Spinal cord (tissue), 10 donors: ENCODE results near the gene RRH. TPM values are rescaled to one million over a fixed set of nuclear protein-coding genes. Genes with fewer than 3 reads are reported as not detected.
A peak's percentile ranks its signal among the peaks of the same experiment; 100 is the strongest.
"Not testable (repeated sequence)": the region's sequence is repeated elsewhere in the genome, so short reads cannot be mapped to it uniquely, and the experiment has no call there.

Experiments used
- DNase-seq, 6 donors: peaks; one replicate each; pipeline versions ENCODE4 v3.0.0 to v3.0.0-alpha.2; 2013 to 2015; ENCODE audit warnings: low spot score in 6 of 6, low read depth in 4 of 6
- H3K27ac ChIP-seq: one replicate; pipeline ENCODE4 v1.5.1; 2013; ENCODE audit warnings: low read depth, low read length, control low read depth
- H3K27me3 ChIP-seq: one replicate; pipeline ENCODE4 v1.6.1; 2013; ENCODE audit warnings: low read length; ENCODE audit not compliant: control insufficient read depth, insufficient read depth
- H3K36me3 ChIP-seq: one replicate; pipeline ENCODE4 v1.6.1; 2013; ENCODE audit warnings: low read length; ENCODE audit not compliant: control insufficient read depth, insufficient read depth
- H3K4me1 ChIP-seq: one replicate; pipeline ENCODE4 v1.6.1; 2013; ENCODE audit warnings: low read length; ENCODE audit not compliant: control insufficient read depth, insufficient read depth
- H3K4me3 ChIP-seq: one replicate; pipeline ENCODE4 v1.5.1; 2013; ENCODE audit warnings: low read depth, low read length, control low read depth
- H3K9me3 ChIP-seq: one replicate; pipeline ENCODE4 v1.6.1; 2013; ENCODE audit warnings: low read length; ENCODE audit not compliant: control insufficient read depth, insufficient read depth
- WGBS: methylation state at CpG from one replicate; pipeline ENCODE4 v1.1.5; 2013; ENCODE audit warnings: missing lambda C conversion rate; ENCODE audit not compliant: insufficient coverage; 5-methylcytosine and 5-hydroxymethylcytosine counted together
- polyA plus RNA-seq, 2 donors: library from polyadenylated mRNA; unstranded; fragments of 120-200 nt; gene quantifications; one replicate each; pipeline ENCODE4 v1.2.1, GENCODE V29; 2013; ENCODE audit not compliant: insufficient read length in 2 of 2
- total RNA-seq, 2 donors: library from RNA; depleted of rRNA in 1 of 2; stranded (reverse); fragments of 120-200 nt in 1 of 2; fragments of >200 nt in 1 of 2; gene quantifications; one replicate each; pipeline versions ENCODE4 v1.2.3 to v1.2.4, GENCODE V29; 2013 to 2014
- donor health status: healthy.

Gene RRH
- total and polyA plus RNA-seq, 4 donors = 0.44 to 0.79 (median 0.62) TPM

DNA sequence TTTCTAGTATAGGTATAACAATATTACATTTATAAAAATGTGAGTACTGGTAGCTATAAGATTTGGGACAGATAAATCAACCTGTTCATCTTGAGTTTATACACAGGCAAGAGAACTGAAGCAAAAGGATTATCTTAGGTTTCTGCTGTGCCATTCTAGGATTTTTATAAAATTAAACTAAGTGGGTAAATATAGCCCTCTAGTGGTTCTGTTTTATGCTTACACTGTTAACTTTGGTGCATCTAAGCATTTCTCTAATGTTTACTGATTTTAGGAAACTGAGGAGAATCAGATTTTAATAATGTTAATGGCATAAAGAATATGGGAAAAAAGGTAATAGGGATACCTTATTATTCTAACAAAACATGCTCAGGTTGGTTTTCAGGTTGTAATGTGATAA, 1.1 kb upstream of the RRH start:
- Histone ChIP-seq H3K4me1 (no peaks in the 10 kb centered on the region), H3K27ac (no peak overlapping the region), H3K36me3 (peaks cover 3% of the 10 kb centered on the region), H3K4me3 (no peak overlapping the region), H3K27me3 (no peaks in the 10 kb centered on the region), H3K9me3 (no peaks in the 10 kb centered on the region)
- peak in 2 of 6 donors; percentile 36 to 71 for DNase-seq

DNA sequence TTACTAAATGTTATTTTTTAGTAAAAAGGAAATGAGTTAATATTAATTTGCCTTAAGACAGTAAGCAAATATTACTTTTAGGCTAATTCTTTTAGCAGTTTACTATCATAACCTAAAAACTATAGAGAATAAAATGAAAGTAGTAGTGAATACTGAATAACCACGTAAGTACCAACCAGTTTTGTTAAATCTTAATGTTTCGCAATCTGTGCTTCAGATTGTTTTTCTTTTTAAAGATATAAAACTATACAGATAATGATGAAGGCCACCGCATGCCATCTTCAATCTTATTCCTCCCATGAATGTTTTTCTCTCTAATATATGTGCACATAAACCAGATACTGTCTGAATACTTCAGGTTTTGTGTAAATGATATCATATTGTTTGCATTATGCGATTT, 6.0 kb downstream of the RRH start:
- Histone ChIP-seq H3K9me3 (no peaks in the 10 kb centered on the region), H3K27ac (no peak overlapping the region), H3K4me1 (no peaks in the 10 kb centered on the region), H3K27me3 (no peaks in the 10 kb centered on the region), H3K4me3 (no peak overlapping the region), H3K36me3 (no peaks in the 10 kb centered on the region)
- DNase-seq = no peak
- WGBS = no CpG with 5 or more reads among the region's 4 CpGs

- H3K27ac ChIP-seq = no peak overlapping the region
- no CpG with 5 or more reads among the region's 3 CpGs for WGBS
- H3K27me3 ChIP-seq = no peaks in the 10 kb centered on the region
- H3K9me3 ChIP-seq = no peaks in the 10 kb centered on the region
- DNase-seq = no peak
- no peaks in the 10 kb centered on the region for H3K4me1 ChIP-seq
- H3K4me3 ChIP-seq = no peak overlapping the region
- no peaks in the 10 kb centered on the region for H3K36me3 ChIP-seq
Measured at GRCh38 chr4:109836985-109837384, 9.2 kb downstream of the RRH start.

GRCh38 chr4:109846395-109847098, 18.8 kb downstream of the RRH start:
- H3K27me3 ChIP-seq = no peaks in the 10 kb centered on the region
- H3K36me3 ChIP-seq = no peaks in the 10 kb centered on the region
- DNase-seq = no peak
- 74% methylated on average over 3 of the region's 6 CpGs for WGBS
- no peak overlapping the region for H3K4me3 ChIP-seq
- H3K4me1 ChIP-seq = no peaks in the 10 kb centered on the region
- H3K9me3 ChIP-seq = no peaks in the 10 kb centered on the region
- H3K27ac ChIP-seq = no peak overlapping the region

- 83% methylated on average over 1 of the region's 5 CpGs for WGBS
- Histone ChIP-seq H3K36me3 (no peaks in the 10 kb centered on the region), H3K27ac (no peak within 1 kb of the TSS), H3K4me3 (no peak within 1 kb of the TSS), H3K9me3 (no peaks in the 10 kb centered on the region), H3K27me3 (no peaks in the 10 kb centered on the region), H3K4me1 (no peaks in the 10 kb centered on the region)
- DNase-seq = no peak
Measured at GRCh38 chr4:109847896-109848442, 20.2 kb downstream of the RRH start, which contains the start of gene LRIT3. LRIT3 (plus strand) TSS chr4:109848107; CDS start chr4:109848202, 95 bp downstream.

DNA sequence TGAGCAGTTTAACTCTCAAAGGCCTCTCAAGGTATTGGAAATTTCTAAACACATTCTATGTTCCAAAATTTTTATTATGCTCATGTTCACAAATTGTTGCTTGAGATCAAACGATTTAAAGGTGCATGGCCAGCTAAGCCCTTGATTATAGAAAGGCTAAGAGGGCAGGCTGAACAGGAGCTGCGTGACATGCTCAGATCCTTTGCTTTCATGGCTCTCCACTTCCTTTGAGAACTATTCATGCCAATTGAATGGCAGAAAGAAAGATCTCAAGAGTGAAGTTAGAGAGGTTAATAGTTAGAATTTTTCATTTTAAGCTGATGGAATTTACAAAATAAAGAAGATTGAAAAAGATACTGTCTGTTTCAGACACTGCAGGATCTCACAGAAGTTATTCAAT, 20.7 kb downstream of the RRH start:
- no peaks in the 10 kb centered on the region for H3K36me3 ChIP-seq
- no CpG with 5 or more reads among the region's 2 CpGs for WGBS
- H3K27ac ChIP-seq = no peak overlapping the region
- no peaks in the 10 kb centered on the region for H3K27me3 ChIP-seq
- H3K4me1 ChIP-seq = no peaks in the 10 kb centered on the region
- DNase-seq = no peak
- no peaks in the 10 kb centered on the region for H3K9me3 ChIP-seq
- no peak overlapping the region for H3K4me3 ChIP-seq

DNA sequence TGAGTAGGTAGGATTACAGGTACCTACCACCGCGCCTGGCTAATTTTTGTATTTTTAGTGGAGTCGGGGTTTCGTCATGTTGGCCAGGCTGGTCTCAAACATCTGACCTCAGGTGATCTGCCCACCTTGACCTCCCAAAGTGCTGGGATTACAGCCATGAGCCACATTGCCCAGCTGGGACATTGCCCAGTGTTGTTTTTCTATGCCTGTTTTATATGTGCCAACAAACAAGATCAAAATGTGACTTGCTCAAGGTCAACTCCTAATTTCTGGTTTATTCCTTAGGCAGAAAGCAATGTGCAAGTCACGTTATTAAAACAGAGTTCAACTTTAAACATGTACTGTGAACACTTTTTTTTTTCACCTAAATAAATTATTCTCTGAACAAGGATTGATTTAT, 22.8 kb downstream of the RRH start:
- Histone ChIP-seq H3K27ac (no peak overlapping the region), H3K4me3 (no peak overlapping the region), H3K36me3 (no peaks in the 10 kb centered on the region), H3K4me1 (no peaks in the 10 kb centered on the region), H3K27me3 (no peaks in the 10 kb centered on the region), H3K9me3 (no peaks in the 10 kb centered on the region)
- no peak for DNase-seq
- 94% methylated on average over 2 of the region's 5 CpGs for WGBS

DNA sequence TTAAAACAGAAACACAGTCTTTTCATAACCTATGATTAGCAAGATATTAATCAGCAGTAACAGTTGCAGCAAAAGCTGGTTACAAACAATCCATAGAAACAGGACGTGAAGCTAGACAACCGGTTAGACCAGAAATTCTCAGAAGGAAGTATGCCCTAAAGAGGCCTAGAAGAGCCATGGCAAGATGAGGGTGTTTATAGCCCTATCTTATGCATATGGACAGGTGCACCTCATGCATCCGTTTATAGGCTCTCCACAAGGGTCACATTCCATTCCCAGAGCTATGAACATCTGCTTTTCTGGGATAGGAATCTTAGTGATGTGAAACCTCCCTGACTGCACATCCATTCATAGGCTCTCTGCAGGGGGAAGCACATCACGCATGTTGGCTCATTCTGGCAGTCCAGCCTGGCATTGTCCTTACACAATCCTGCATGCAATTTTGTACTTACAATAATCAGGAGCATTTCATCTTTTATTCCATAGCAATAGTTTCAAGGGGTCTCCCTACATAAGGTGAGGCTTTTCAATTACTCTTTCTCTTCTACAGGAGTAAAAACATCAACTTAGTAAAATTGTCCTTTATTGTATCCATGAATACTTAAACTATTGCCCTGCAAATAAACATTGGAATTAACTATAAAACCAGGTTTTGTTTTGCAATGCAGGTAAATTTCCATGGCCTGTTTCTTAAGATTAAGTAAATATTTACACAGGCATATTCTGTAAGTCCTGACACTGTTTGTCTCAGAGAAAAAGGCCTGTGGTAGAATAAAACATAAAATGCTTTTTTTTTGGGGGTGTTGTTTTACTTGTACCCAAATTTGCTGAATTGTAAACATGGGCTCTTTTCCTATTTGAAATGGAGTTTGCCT, 31.9 kb downstream of the RRH start:
- DNase-seq, H3K27ac ChIP-seq, H3K4me1 ChIP-seq, H3K27me3 ChIP-seq, H3K36me3 ChIP-seq, H3K9me3 ChIP-seq, H3K4me3 ChIP-seq: not testable (repeated sequence)
- 83% methylated on average over 3 of the region's 4 CpGs for WGBS

DNA sequence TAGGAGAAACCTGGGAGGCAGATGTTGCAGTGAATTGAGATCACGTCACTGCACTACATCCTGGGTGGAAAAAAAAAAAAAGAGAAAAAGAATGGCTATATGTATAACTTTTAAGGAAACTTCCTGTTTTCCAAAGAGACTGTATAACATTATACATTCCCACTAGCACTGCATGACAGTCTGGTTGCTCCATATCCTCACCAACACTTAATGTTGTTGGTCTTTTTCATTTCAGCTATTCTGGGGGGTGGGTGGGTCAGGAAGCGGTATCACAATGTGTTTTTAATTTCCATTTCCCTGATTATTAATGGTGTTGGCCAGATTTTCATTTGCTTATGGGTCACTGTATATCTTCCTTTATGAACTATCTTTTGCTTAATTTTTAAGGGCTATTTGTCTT, 33.5 kb downstream of the RRH start:
- Histone ChIP-seq H3K9me3 (peaks cover 6% of the 10 kb centered on the region), H3K4me1 (no peaks in the 10 kb centered on the region), H3K4me3 (no peak overlapping the region), H3K27ac (no peak overlapping the region), H3K36me3 (no peaks in the 10 kb centered on the region), H3K27me3 (no peaks in the 10 kb centered on the region)
- no peak for DNase-seq
- no CpG with 5 or more reads among the region's 2 CpGs for WGBS
